ENCODE results near the gene EFNA2.

Gene EFNA2

DNA sequence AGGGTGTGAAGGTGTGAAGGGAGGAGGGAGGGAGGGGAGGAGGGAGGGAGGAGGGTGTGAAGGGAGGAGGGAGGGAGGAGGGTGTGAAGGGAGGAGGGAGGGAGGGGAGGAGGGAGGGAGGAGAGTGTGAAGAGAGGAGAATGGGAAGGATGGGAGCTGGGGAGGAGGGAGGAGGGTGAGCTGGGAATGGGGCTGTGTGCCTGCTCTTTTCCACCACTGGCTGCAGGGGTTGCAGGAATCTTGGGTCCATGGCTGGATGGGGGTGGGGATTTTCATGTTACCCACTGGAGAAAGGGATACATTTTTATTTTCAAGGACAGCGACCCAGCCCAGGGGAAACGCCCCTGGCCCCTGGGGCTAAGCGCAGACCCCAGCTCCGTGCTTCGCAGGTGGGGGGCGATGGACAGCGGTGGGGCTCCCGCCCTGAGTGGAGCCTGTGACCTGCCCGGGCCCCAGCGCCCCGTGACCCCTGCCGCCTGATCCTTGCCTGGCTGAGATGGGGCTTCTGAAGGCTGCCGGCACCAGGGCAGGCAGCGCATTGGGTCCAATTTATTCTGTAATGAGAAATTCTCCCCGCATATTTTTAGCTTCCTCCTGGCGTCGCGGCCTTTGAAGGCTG is 3.0 kb upstream of the EFNA2 start:
- no peaks in the 10 kb centered on the region for H3K79me2 ChIP-seq (ENCODE audit: insufficient read depth, low read length)
- no peaks in the 10 kb centered on the region for H3K9me3 ChIP-seq (ENCODE audit: insufficient read depth, low read depth, low read length)
- no peaks in the 10 kb centered on the region for H4K20me1 ChIP-seq (ENCODE audit: insufficient read depth, low read length, poor library complexity, severe bottlenecking)
- no peaks in the 10 kb centered on the region for H3F3A ChIP-seq (ENCODE audit: low read depth)
- H3K9me2 ChIP-seq (replicated peaks; ENCODE audit: low read depth, low read length) = no peaks in the 10 kb centered on the region
- no peaks in the 10 kb centered on the region for H3K27me3 ChIP-seq (ENCODE audit: insufficient read depth, low read length, poor library complexity, severe bottlenecking)
- H3K4me1 ChIP-seq (ENCODE audit: insufficient read depth, low read length, poor library complexity, severe bottlenecking) = no peaks in the 10 kb centered on the region
- H2AFZ ChIP-seq (ENCODE audit: low read length) = no peak overlapping the region
- H3K36me3 ChIP-seq (ENCODE audit: insufficient read depth, low read length) = peaks cover 9% of the 10 kb centered on the region; the same call in 1 of the 2 replicates
- TF ChIP-seq, protein P1, sequence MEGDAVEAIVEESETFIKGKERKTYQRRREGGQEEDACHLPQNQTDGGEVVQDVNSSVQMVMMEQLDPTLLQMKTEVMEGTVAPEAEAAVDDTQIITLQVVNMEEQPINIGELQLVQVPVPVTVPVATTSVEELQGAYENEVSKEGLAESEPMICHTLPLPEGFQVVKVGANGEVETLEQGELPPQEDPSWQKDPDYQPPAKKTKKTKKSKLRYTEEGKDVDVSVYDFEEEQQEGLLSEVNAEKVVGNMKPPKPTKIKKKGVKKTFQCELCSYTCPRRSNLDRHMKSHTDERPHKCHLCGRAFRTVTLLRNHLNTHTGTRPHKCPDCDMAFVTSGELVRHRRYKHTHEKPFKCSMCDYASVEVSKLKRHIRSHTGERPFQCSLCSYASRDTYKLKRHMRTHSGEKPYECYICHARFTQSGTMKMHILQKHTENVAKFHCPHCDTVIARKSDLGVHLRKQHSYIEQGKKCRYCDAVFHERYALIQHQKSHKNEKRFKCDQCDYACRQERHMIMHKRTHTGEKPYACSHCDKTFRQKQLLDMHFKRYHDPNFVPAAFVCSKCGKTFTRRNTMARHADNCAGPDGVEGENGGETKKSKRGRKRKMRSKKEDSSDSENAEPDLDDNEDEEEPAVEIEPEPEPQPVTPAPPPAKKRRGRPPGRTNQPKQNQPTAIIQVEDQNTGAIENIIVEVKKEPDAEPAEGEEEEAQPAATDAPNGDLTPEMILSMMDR (conservative IDR thresholded peaks at IDR 0.05; ENCODE audit: low read length) = no peak
- TF ChIP-seq EZH2phosphoT487 (IDR thresholded peaks at IDR 0.05; ENCODE audit: borderline replicate concordance) = no peak
- H3K9ac ChIP-seq (ENCODE audit: low read depth, low read length, poor library complexity, severe bottlenecking) = no peak overlapping the region
- H3K4me2 ChIP-seq (ENCODE audit: low read depth, low read length, poor library complexity, severe bottlenecking) = no peak overlapping the region
- no peak overlapping the region for H3K4me3 ChIP-seq (ENCODE audit: low read length, poor library complexity, severe bottlenecking)

GRCh38 chr19:1283207-1283916 is 2.3 kb upstream of the EFNA2 start:
- no peak overlapping the region for H3K4me2 ChIP-seq (ENCODE audit: low read depth, low read length, poor library complexity, severe bottlenecking)
- no peaks in the 10 kb centered on the region for H3K9me3 ChIP-seq (ENCODE audit: insufficient read depth, low read depth, low read length)
- no peaks in the 10 kb centered on the region for H3K4me1 ChIP-seq (ENCODE audit: insufficient read depth, low read length, poor library complexity, severe bottlenecking)
- no peak overlapping the region for H3K9ac ChIP-seq (ENCODE audit: low read depth, low read length, poor library complexity, severe bottlenecking)
- H3K79me2 ChIP-seq (ENCODE audit: insufficient read depth, low read length) = no peaks in the 10 kb centered on the region
- H3K27me3 ChIP-seq (ENCODE audit: insufficient read depth, low read length, poor library complexity, severe bottlenecking) = no peaks in the 10 kb centered on the region
- TF ChIP-seq EZH2phosphoT487 (IDR thresholded peaks at IDR 0.05; ENCODE audit: borderline replicate concordance) = no peak
- TF ChIP-seq, protein P1 (conservative IDR thresholded peaks at IDR 0.05; ENCODE audit: low read length) = no peak
- H4K20me1 ChIP-seq (ENCODE audit: insufficient read depth, low read length, poor library complexity, severe bottlenecking) = no peaks in the 10 kb centered on the region
- H3K4me3 ChIP-seq (ENCODE audit: low read length, poor library complexity, severe bottlenecking) = no peak overlapping the region
- peaks cover 9% of the 10 kb centered on the region; the same call in 1 of the 2 replicates for H3K36me3 ChIP-seq (ENCODE audit: insufficient read depth, low read length)
- no peak overlapping the region for H2AFZ ChIP-seq (ENCODE audit: low read length)
- H3F3A ChIP-seq (ENCODE audit: low read depth) = no peaks in the 10 kb centered on the region
- H3K9me2 ChIP-seq (replicated peaks; ENCODE audit: low read depth, low read length) = no peaks in the 10 kb centered on the region

- no peak overlapping the region for H2AFZ ChIP-seq (ENCODE audit: low read length)
- H3F3A ChIP-seq (ENCODE audit: low read depth) = no peaks in the 10 kb centered on the region
- H3K79me2 ChIP-seq (ENCODE audit: insufficient read depth, low read length) = no peaks in the 10 kb centered on the region
- H3K9ac ChIP-seq (ENCODE audit: low read depth, low read length, poor library complexity, severe bottlenecking) = no peak overlapping the region
- no peaks in the 10 kb centered on the region for H3K9me2 ChIP-seq (replicated peaks; ENCODE audit: low read depth, low read length)
- H3K4me3 ChIP-seq (ENCODE audit: low read length, poor library complexity, severe bottlenecking) = no peak overlapping the region
- H3K4me2 ChIP-seq (ENCODE audit: low read depth, low read length, poor library complexity, severe bottlenecking) = no peak overlapping the region
- H3K27me3 ChIP-seq (ENCODE audit: insufficient read depth, low read length, poor library complexity, severe bottlenecking) = no peaks in the 10 kb centered on the region
- no peaks in the 10 kb centered on the region for H3K4me1 ChIP-seq (ENCODE audit: insufficient read depth, low read length, poor library complexity, severe bottlenecking)
- no peaks in the 10 kb centered on the region for H3K9me3 ChIP-seq (ENCODE audit: insufficient read depth, low read depth, low read length)
- TF ChIP-seq, protein P1 (conservative IDR thresholded peaks at IDR 0.05; ENCODE audit: low read length) = no peak
- no peak for TF ChIP-seq EZH2phosphoT487 (IDR thresholded peaks at IDR 0.05; ENCODE audit: borderline replicate concordance)
- H3K36me3 ChIP-seq (ENCODE audit: insufficient read depth, low read length) = peaks cover 7% of the 10 kb centered on the region; the same call in 1 of the 2 replicates
- no peaks in the 10 kb centered on the region for H4K20me1 ChIP-seq (ENCODE audit: insufficient read depth, low read length, poor library complexity, severe bottlenecking)
Measured at GRCh38 chr19:1283917-1284292, 1.8 kb upstream of the EFNA2 start.
